Kidney epithelial cell (primary cell): ENCODE results near the gene MTHFR. TPM values are rescaled to one million over a fixed set of nuclear protein-coding genes. Genes with fewer than 3 reads are reported as not detected.
A peak's percentile ranks its signal among the peaks of the same experiment; 100 is the strongest.

Experiments
- DNase-seq: peaks from one replicate; pipeline ENCODE4 v3.0.0-alpha.2; 2010; ENCODE audit warnings: low read depth
- H3K27me3 ChIP-seq: 2 replicates; pipeline ENCODE4 v1.6.0; 2011; ENCODE audit warnings: low read length; ENCODE audit not compliant: control insufficient read depth, insufficient read depth
- H3K36me3 ChIP-seq: 2 replicates; pipeline ENCODE4 v1.5.1; 2011; ENCODE audit warnings: low read length; ENCODE audit not compliant: control insufficient read depth, insufficient read depth
- H3K4me3 ChIP-seq: 2 replicates; pipeline ENCODE4 v1.5.1; 2011; ENCODE audit warnings: low read depth, mild to moderate bottlenecking, control low read depth, low read length
- CTCF ChIP-seq: IDR thresholded peaks from 2 replicates; pipeline ENCODE4 v1.5.1; 2011; ENCODE audit warnings: mild to moderate bottlenecking, moderate library complexity, low read length, control low read depth, inconsistent platforms; ENCODE audit not compliant: insufficient read depth, poor library complexity, severe bottlenecking
- total RNA-seq: library from RNA; depleted of rRNA; stranded (reverse); fragments of >200 nt; gene quantifications from 2 replicates; pipeline ENCODE4 v1.2.3, GENCODE V29; 2015

MTHFR gene
- total RNA-seq, 1 donor from 2014 or later = 26.6 TPM

GRCh38 chr1:11802616-11802972, 3.2 kb downstream of the MTHFR start:
- DNase-seq = no peak
- H3K4me3 ChIP-seq = peak overlapping the region; percentile 51
- no peaks in the 10 kb centered on the region for H3K27me3 ChIP-seq
- H3K36me3 ChIP-seq = peaks cover 1% of the 10 kb centered on the region
- TF ChIP-seq CTCF = no peak

- TF ChIP-seq CTCF = no peak
- no peak for DNase-seq
- Histone ChIP-seq H3K27me3 (no peaks in the 10 kb centered on the region), H3K4me3 (no peak overlapping the region), H3K36me3 (peaks cover 1% of the 10 kb centered on the region)
These were observed 4.9 kb downstream of the MTHFR start for GRCh38 chr1:11800756-11801433.

- Histone ChIP-seq H3K27me3 (no peaks in the 10 kb centered on the region), H3K4me3 (no peak overlapping the region), H3K36me3 (peaks cover 1% of the 10 kb centered on the region)
- no peak for DNase-seq
- no peak for TF ChIP-seq CTCF
These were observed 5.4 kb downstream of the MTHFR start for GRCh38 chr1:11800391-11800755.

GRCh38 chr1:11799896-11800295, 5.9 kb downstream of the MTHFR start:
- no peak for DNase-seq
- no peak for TF ChIP-seq CTCF
- H3K4me3 ChIP-seq = no peak overlapping the region
- H3K27me3 ChIP-seq = no peaks in the 10 kb centered on the region
- H3K36me3 ChIP-seq = peaks cover 1% of the 10 kb centered on the region

- no peak for TF ChIP-seq CTCF
- no peak overlapping the region for H3K4me3 ChIP-seq
- H3K36me3 ChIP-seq = peaks cover 3% of the 10 kb centered on the region
- DNase-seq = no peak
- no peaks in the 10 kb centered on the region for H3K27me3 ChIP-seq
These were observed 6.7 kb downstream of the MTHFR start for GRCh38 chr1:11799099-11799498.
